GM12801 (cell line): Measurements from ENCODE around the gene KRT78.

Experiments used
- CTCF ChIP-seq: IDR thresholded peaks from one replicate; pipeline ENCODE4 v1.5.1; 2011; ENCODE audit warnings: control low read depth; ENCODE audit not compliant: insufficient read length; ENCODE audit errors: extremely low read depth

Gene KRT78

DNA sequence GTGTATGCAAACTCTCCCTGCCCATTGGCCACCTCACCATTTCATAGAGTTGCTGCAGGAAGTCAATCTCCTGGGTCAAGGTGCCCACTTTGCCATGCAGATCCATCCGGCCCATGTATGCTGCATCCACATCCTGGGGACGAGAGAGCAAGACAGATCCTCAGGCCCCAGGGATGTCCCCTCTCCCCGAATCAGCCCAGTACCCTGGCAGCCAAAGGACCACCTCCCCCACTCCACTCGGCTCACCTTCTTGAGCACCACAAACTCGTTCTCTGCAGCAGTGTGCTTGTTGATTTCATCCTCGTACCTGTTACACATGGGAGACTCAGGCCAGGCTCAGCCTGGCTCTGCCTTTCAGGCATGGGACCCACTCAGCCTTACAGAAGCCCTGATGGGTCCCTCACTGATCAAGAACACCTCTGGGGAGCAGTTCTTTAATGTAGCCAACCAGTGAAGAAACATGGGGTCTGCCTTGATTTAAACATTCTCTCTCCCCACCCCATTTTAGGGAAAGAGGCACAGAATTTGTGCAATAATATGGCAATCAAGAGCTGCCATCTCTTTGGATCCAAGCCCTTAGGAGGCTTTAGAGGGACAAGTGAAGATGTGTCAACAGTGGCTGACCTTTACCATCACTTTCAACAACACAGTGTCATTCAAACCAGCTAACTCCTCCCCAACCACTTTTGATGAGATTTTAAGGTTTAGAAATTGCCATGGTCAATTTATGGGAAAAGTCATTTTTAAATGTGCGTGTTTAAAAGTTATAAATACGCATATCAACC, 18.6 kb downstream of the KRT78 start:
- TF ChIP-seq CTCF, result no peak

DNA sequence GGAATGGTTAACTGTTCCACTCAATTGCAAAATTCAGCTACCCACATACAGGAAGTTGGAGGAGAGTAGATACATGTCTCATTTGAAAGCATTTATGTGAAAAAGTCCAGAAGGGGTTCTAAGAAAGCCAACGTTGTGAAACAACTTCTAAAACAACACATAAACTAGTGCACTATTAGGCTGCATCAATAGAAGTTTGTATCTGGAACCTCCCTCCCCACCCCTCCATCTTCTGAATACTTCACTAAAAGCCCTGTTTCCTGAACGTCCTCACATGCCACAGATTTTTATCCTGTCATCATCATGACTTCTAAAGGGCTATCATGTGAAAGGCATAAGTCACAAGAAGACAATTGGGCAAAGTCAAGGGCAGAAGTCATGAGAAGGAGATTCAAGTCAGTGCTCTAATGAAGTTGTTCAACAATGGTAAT, 20.2 kb downstream of the KRT78 start:
- TF ChIP-seq CTCF, result no peak

- TF ChIP-seq CTCF, result no peak
These were observed 20.6 kb downstream of the KRT78 start for GRCh38 chr12:52828156-52828555.

DNA sequence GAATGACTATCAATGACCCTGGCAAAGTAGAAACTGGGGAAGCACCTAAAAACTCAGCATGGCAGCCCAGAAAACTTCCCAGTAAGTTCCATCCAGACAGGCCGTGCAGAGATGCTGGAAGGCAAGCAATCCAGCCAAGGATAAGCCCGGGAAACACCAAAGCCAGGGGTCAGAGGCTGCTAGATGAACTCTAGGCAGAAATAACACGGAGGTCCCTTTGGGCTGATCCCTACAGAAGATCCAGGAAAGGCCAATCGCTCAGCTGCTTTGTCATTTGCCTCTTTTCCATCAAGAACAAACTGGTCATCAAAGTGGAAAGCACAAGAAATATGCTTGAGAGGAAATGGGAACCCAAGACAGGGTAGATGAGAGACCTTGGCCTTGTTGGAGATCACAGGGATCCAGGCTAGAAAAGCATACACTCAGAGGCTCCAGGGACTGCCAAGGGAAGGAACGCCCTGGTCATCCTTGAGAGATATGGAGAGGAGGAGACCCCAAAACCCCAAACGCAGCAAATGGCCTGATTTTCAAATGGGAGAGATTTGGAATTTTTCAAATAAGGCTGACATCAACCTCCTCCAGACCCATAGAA, 21.2 kb downstream of the KRT78 start:
- no peak for TF ChIP-seq CTCF

GRCh38 chr12:52826611-52827498, 21.9 kb downstream of the KRT78 start:
- no peak for TF ChIP-seq CTCF

GRCh38 chr12:52825961-52826360, 22.8 kb downstream of the KRT78 start:
- no peak for TF ChIP-seq CTCF

DNA sequence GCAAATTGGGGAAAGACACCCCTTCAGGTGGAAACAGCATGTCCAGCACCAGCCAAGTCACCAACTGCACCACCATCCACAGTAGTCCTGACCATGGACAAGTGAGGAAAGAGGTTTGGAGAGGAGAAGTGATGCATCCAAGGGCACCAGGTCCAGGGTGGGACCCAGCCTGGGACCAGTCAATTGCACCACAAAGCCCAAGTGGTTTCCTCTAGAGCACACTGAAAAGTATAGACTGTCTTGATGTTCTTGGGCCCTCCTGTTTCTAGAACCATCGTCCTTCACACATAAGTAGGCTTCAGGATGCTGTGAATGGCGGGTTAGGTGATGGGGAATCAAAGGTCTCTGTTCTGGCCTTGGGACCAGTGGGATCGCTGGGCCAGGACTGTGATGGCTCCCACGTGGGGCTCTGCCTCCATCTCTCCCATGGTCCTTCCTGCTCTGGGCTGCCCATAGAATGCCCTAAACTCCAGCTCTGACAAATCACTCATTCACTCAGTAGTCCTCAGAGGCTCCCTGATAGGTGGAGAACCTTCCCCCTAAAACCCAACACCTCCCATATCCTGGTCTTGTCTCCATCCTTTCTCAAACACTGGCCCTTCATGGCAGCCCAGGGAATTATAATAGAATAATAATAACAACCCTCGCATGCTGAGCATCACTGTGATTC, 23.9 kb downstream of the KRT78 start:
- no peak for TF ChIP-seq CTCF
